ENCODE results near the gene AMER3.

The AMER3 gene

GRCh38 chr2:130766711-130767407, 11.5 kb downstream of the AMER3 start:
- TF ChIP-seq, protein P1, sequence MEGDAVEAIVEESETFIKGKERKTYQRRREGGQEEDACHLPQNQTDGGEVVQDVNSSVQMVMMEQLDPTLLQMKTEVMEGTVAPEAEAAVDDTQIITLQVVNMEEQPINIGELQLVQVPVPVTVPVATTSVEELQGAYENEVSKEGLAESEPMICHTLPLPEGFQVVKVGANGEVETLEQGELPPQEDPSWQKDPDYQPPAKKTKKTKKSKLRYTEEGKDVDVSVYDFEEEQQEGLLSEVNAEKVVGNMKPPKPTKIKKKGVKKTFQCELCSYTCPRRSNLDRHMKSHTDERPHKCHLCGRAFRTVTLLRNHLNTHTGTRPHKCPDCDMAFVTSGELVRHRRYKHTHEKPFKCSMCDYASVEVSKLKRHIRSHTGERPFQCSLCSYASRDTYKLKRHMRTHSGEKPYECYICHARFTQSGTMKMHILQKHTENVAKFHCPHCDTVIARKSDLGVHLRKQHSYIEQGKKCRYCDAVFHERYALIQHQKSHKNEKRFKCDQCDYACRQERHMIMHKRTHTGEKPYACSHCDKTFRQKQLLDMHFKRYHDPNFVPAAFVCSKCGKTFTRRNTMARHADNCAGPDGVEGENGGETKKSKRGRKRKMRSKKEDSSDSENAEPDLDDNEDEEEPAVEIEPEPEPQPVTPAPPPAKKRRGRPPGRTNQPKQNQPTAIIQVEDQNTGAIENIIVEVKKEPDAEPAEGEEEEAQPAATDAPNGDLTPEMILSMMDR (IDR thresholded peaks at IDR 0.05; ENCODE audit: insufficient read depth, low read length, poor library complexity, severe bottlenecking) = no peak
- H3K36me3 ChIP-seq (ENCODE audit: control insufficient read depth, insufficient read depth, low read length) = no peaks in the 10 kb centered on the region
- peaks cover 1% of the 10 kb centered on the region for H3K27me3 ChIP-seq (replicated peaks; ENCODE audit: control insufficient read depth, insufficient read depth, low read length)
- H3K4me3 ChIP-seq (replicated peaks; ENCODE audit: low read depth, low read length) = no peak overlapping the region
- DNase-seq (ENCODE audit: extremely low read depth, insufficient read length) = no peak

DNA sequence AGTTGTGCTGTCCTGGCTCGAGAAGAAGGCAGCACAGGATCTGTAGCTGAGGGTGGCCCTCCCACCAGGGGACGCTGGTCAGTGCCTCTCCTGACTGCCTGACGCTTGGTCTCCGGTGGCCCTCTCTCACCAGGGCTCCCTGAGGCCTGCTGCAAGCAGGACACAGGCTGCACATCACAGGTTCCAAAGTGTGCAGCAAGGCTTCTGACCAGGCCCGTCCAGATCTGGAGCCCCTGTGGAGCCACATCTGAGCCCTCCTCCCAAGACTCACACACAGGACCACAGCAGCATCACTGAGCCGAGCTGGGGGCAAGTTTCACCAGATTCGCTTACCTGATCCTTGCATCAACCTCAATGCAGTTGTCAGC, 12.1 kb downstream of the AMER3 start:
- DNase-seq (ENCODE audit: extremely low read depth, insufficient read length) = no peak
- no peak overlapping the region for H3K4me3 ChIP-seq (replicated peaks; ENCODE audit: low read depth, low read length)
- TF ChIP-seq, protein P1 (IDR thresholded peaks at IDR 0.05; ENCODE audit: insufficient read depth, low read length, poor library complexity, severe bottlenecking) = no peak

GRCh38 chr2:130768191-130768855, 13.0 kb downstream of the AMER3 start:
- TF ChIP-seq, protein P1 (IDR thresholded peaks at IDR 0.05; ENCODE audit: insufficient read depth, low read length, poor library complexity, severe bottlenecking) = peak; percentile 35
- Histone ChIP-seq H3K4me3 (replicated peaks; ENCODE audit: low read depth, low read length) (no peak overlapping the region), H3K27me3 (replicated peaks; ENCODE audit: control insufficient read depth, insufficient read depth, low read length) (peaks cover 1% of the 10 kb centered on the region), H3K36me3 (ENCODE audit: control insufficient read depth, insufficient read depth, low read length) (no peaks in the 10 kb centered on the region)
- DNase-seq (ENCODE audit: extremely low read depth, insufficient read length) = no peak

More for the DNA sequence above, 12.1 kb downstream of the AMER3 start:
- Histone ChIP-seq H3K36me3 (ENCODE audit: control insufficient read depth, insufficient read depth, low read length) (no peaks in the 10 kb centered on the region), H3K27me3 (replicated peaks; ENCODE audit: control insufficient read depth, insufficient read depth, low read length) (peaks cover 1% of the 10 kb centered on the region)

GRCh38 chr2:130769343-130769907, 14.1 kb downstream of the AMER3 start:
- DNase-seq (ENCODE audit: extremely low read depth, insufficient read length) = no peak
- H3K27me3 ChIP-seq (replicated peaks; ENCODE audit: control insufficient read depth, insufficient read depth, low read length) = no peaks in the 10 kb centered on the region; the same call in none of the 2 replicates
- no peak overlapping the region for H3K4me3 ChIP-seq (replicated peaks; ENCODE audit: low read depth, low read length)
- H3K36me3 ChIP-seq (ENCODE audit: control insufficient read depth, insufficient read depth, low read length) = no peaks in the 10 kb centered on the region
- TF ChIP-seq, protein P1 (IDR thresholded peaks at IDR 0.05; ENCODE audit: insufficient read depth, low read length, poor library complexity, severe bottlenecking) = no peak

DNA sequence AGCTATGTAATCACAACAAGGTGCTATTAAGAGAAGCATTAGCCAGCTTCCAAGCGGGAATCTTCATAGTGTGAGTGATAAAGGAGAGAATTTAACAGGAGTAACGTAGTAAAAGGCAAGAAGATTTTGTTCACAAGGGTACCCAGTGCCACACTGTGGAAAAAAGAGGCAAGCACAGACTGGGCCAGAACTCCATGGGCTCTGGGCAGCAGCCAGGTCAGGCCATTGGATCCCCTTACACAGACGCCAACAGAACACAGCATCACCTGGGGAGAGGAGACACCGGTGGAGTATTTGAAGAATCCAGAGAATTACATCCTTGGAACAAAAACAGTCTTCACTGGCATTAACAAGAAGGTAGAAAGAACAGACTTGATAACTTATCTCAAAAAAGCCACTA, 21.2 kb downstream of the AMER3 start:
- Histone ChIP-seq H3K36me3 (ENCODE audit: control insufficient read depth, insufficient read depth, low read length) (no peaks in the 10 kb centered on the region), H3K27me3 (replicated peaks; ENCODE audit: control insufficient read depth, insufficient read depth, low read length) (no peaks in the 10 kb centered on the region), H3K4me3 (replicated peaks; ENCODE audit: low read depth, low read length) (no peak overlapping the region)
- DNase-seq (ENCODE audit: extremely low read depth, insufficient read length) = no peak
- TF ChIP-seq, protein P1 (IDR thresholded peaks at IDR 0.05; ENCODE audit: insufficient read depth, low read length, poor library complexity, severe bottlenecking) = no peak
